ENCODE data around the gene DNAL1.

DNA sequence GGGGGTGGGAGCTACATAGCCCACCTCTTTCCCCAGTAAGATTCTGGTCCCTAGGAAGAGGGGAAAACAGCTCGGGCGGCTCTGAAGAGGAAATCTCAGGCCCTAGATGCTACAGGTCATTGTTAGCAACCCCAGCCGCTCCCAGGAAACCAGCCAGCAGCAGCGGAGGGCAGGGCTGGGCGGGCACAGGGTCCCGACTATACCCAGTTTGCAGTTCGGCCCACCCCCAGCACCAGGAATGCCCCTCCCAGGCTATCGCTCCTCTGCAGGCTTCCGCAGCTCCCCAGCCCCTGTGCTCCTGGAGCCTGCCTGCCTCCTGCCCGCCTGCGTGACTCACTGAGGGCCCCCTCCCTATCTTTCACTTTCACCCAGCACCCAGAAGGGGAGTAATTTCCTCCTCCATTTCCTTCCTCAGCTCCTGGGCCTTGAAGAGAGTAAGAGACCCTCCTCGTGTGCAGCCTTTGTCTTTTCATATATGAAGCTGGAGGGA is 96.6 kb downstream of the DNAL1 start:
- TF ChIP-seq, protein P1, sequence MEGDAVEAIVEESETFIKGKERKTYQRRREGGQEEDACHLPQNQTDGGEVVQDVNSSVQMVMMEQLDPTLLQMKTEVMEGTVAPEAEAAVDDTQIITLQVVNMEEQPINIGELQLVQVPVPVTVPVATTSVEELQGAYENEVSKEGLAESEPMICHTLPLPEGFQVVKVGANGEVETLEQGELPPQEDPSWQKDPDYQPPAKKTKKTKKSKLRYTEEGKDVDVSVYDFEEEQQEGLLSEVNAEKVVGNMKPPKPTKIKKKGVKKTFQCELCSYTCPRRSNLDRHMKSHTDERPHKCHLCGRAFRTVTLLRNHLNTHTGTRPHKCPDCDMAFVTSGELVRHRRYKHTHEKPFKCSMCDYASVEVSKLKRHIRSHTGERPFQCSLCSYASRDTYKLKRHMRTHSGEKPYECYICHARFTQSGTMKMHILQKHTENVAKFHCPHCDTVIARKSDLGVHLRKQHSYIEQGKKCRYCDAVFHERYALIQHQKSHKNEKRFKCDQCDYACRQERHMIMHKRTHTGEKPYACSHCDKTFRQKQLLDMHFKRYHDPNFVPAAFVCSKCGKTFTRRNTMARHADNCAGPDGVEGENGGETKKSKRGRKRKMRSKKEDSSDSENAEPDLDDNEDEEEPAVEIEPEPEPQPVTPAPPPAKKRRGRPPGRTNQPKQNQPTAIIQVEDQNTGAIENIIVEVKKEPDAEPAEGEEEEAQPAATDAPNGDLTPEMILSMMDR (IDR thresholded peaks at IDR 0.05 in 2 of 3, conservative IDR thresholded peaks at IDR 0.05 in 1 of 3; ENCODE audit: control insufficient read depth in 2 of 3, extremely low read depth in 1 of 3, insufficient read depth in 1 of 3, low read depth in 3 of 3, low read length in 3 of 3) = no peak
- TF ChIP-seq EZH2 (IDR thresholded peaks at IDR 0.05; ENCODE audit: borderline replicate concordance, control insufficient read depth, low read depth, low read length) = no peak

Measured in GM12878 (cell line).